Mammary epithelial cell (primary cell): ENCODE measurements around the gene TTYH1.

Source experiments
- EZH2 ChIP-seq: IDR thresholded peaks from 2 replicates; pipeline ENCODE4 v1.6.1; 2012; ENCODE audit warnings: low read length, inconsistent platforms, borderline replicate concordance
- TF ChIP-seq, protein P1 (sequence below), 2 donors: IDR thresholded peaks in 1 of 2; conservative IDR thresholded peaks in 1 of 2; 2 replicates each; pipeline ENCODE4 v1.5.1; 2011 to 2012; ENCODE audit warnings: inconsistent platforms in 2 of 2, low read length in 2 of 2, mild to moderate bottlenecking in 2 of 2, control low read depth in 1 of 2, low read depth in 1 of 2; ENCODE audit not compliant: insufficient read depth in 1 of 2; ENCODE audit errors: extremely low read depth in 1 of 2

- TF ChIP-seq, protein P1, sequence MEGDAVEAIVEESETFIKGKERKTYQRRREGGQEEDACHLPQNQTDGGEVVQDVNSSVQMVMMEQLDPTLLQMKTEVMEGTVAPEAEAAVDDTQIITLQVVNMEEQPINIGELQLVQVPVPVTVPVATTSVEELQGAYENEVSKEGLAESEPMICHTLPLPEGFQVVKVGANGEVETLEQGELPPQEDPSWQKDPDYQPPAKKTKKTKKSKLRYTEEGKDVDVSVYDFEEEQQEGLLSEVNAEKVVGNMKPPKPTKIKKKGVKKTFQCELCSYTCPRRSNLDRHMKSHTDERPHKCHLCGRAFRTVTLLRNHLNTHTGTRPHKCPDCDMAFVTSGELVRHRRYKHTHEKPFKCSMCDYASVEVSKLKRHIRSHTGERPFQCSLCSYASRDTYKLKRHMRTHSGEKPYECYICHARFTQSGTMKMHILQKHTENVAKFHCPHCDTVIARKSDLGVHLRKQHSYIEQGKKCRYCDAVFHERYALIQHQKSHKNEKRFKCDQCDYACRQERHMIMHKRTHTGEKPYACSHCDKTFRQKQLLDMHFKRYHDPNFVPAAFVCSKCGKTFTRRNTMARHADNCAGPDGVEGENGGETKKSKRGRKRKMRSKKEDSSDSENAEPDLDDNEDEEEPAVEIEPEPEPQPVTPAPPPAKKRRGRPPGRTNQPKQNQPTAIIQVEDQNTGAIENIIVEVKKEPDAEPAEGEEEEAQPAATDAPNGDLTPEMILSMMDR (conservative IDR thresholded peaks at IDR 0.05 in 1 of 2, IDR thresholded peaks at IDR 0.05 in 1 of 2; ENCODE audit: extremely low read depth in 1 of 2, insufficient read depth in 1 of 2, low read depth in 1 of 2, low read length in 2 of 2), result no peak
- no peak for TF ChIP-seq EZH2
Observed at GRCh38 chr19:54424660-54425381, 9.6 kb downstream of the TTYH1 start.
